CD14-positive monocyte (primary cell): ENCODE data around the gene RNF220. TPM values are rescaled to one million over a fixed set of nuclear protein-coding genes. Genes with fewer than 3 reads are reported as not detected.

ENCODE experiments used
- DNase-seq, 3 donors: peaks; one replicate each; pipeline ENCODE4 v3.0.0-alpha.2; 2011 to 2022
- H2AFZ ChIP-seq: 2 replicates; pipeline ENCODE4 v1.6.0; 2012; ENCODE audit warnings: mild to moderate bottlenecking, low read depth, low read length, inconsistent platforms; ENCODE audit not compliant: insufficient read depth, poor library complexity, severe bottlenecking
- H3K27ac ChIP-seq, 2 donors: 1 replicate in 1 of 2; 2 replicates in 1 of 2; pipeline ENCODE4 v1.5.1; 2012 to 2013; ENCODE audit warnings: low read length in 2 of 2, control low read depth in 1 of 2, inconsistent platforms in 1 of 2, low read depth in 1 of 2, mild to moderate bottlenecking in 1 of 2
- H3K27me3 ChIP-seq, 2 donors: one replicate each; pipeline versions ENCODE4 v1.6.0 to v1.6.1; 2011 to 2013; ENCODE audit warnings: low read length in 2 of 2; ENCODE audit not compliant: control insufficient read depth in 2 of 2, insufficient read depth in 2 of 2
- H3K36me3 ChIP-seq, 2 donors: replicated peaks in 1 of 2; 1 replicate in 1 of 2; 2 replicates in 1 of 2; pipeline versions ENCODE4 v1.5.1 to v1.6.1; 2012 to 2013; ENCODE audit warnings: low read length in 2 of 2, control low read depth in 1 of 2, inconsistent platforms in 1 of 2, mild to moderate bottlenecking in 1 of 2; ENCODE audit not compliant: insufficient read depth in 2 of 2, control insufficient read depth in 1 of 2
- H3K4me1 ChIP-seq, 2 donors: 1 replicate in 1 of 2; 2 replicates in 1 of 2; pipeline versions ENCODE4 v1.5.1 to v1.6.1; 2012 to 2013; ENCODE audit warnings: low read length in 2 of 2, control low read depth in 1 of 2, inconsistent platforms in 1 of 2, mild to moderate bottlenecking in 1 of 2, moderate library complexity in 1 of 2; ENCODE audit not compliant: insufficient read depth in 2 of 2, control insufficient read depth in 1 of 2
- H3K4me2 ChIP-seq: replicated peaks from 2 replicates; pipeline ENCODE3; 2012; ENCODE audit warnings: low read length, moderate library complexity, mild to moderate bottlenecking; ENCODE audit not compliant: poor library complexity, severe bottlenecking; ENCODE audit errors: extremely low read depth
- H3K4me3 ChIP-seq, 3 experiments: fragments of 200-600 bp in 1 of 3; sonication (generic) in 1 of 3; replicated peaks in 1 of 3; 1 replicate in 2 of 3; 2 replicates in 1 of 3; pipeline ENCODE4 v1.5.1; 2011 to 2013; ENCODE audit warnings: low read length in 3 of 3, mild to moderate bottlenecking in 3 of 3, control low read depth in 2 of 3, low read depth in 2 of 3, inconsistent platforms in 1 of 3, moderate library complexity in 1 of 3
- H3K79me2 ChIP-seq: 2 replicates; pipeline ENCODE4 v1.6.0; 2012; ENCODE audit warnings: mild to moderate bottlenecking, control low read depth, inconsistent platforms, low read length, moderate library complexity; ENCODE audit not compliant: insufficient read depth
- H3K9ac ChIP-seq: 2 replicates; pipeline ENCODE4 v1.6.0; 2017; ENCODE audit warnings: low read length, mild to moderate bottlenecking; ENCODE audit not compliant: insufficient read depth, poor library complexity, severe bottlenecking
- H3K9me3 ChIP-seq, 2 donors: replicated peaks in 1 of 2; 1 replicate in 1 of 2; 2 replicates in 1 of 2; pipeline versions ENCODE4 v1.5.1 to v1.6.1; 2012 to 2013; ENCODE audit warnings: low read length in 2 of 2, control low read depth in 1 of 2; ENCODE audit not compliant: control insufficient read depth in 1 of 2, insufficient read depth in 1 of 2
- H4K20me1 ChIP-seq: 2 replicates; pipeline ENCODE4 v1.6.0; 2012; ENCODE audit warnings: mild to moderate bottlenecking, low read length, control low read depth, moderate library complexity; ENCODE audit not compliant: insufficient read depth
- H3K27ac Mint-ChIP-seq, 7 donors: one replicate each; pipeline ENCODE4 v1.8.0; 2020; ENCODE audit warnings: mild to moderate bottlenecking in 7 of 7, mixed read lengths in 7 of 7, moderate library complexity in 6 of 7, inconsistent platforms in 2 of 7
- H3K27me3 Mint-ChIP-seq, 3 donors: one replicate each; pipeline ENCODE4 v1.8.0; 2021 to 2022; ENCODE audit warnings: low read depth in 3 of 3, mild to moderate bottlenecking in 3 of 3, mixed read lengths in 3 of 3, moderate library complexity in 3 of 3, inconsistent platforms in 1 of 3
- H3K36me3 Mint-ChIP-seq, 2 donors: one replicate each; pipeline ENCODE4 v1.8.0; 2020; ENCODE audit warnings: mixed read lengths in 2 of 2, inconsistent platforms in 1 of 2, mild to moderate bottlenecking in 1 of 2
- H3K4me1 Mint-ChIP-seq: one replicate; pipeline ENCODE4 v1.8.0; 2020; ENCODE audit warnings: mild to moderate bottlenecking, mixed read lengths
- H3K4me3 Mint-ChIP-seq, 2 donors: one replicate each; pipeline ENCODE4 v1.8.0; 2020; ENCODE audit warnings: mild to moderate bottlenecking in 2 of 2, mixed read lengths in 2 of 2, moderate library complexity in 1 of 2
- H3K9me3 Mint-ChIP-seq, 7 donors: one replicate each; pipeline ENCODE4 v1.8.0; 2020 to 2022; ENCODE audit warnings: mixed read lengths in 7 of 7, mild to moderate bottlenecking in 6 of 7, moderate library complexity in 6 of 7, inconsistent platforms in 2 of 7
- CTCF ChIP-seq: fragments of 200-600 bp; IDR thresholded peaks from one replicate; pipeline ENCODE4 v1.8.0; 2022; ENCODE audit warnings: antibody characterized with exemption, mild to moderate bottlenecking
- WGBS: methylation state at CpG from one replicate; pipeline ENCODE4 v1.1.5; 2013; ENCODE audit warnings: missing lambda C conversion rate; ENCODE audit not compliant: insufficient coverage; 5-methylcytosine and 5-hydroxymethylcytosine counted together
- intact Hi-C, 2 donors: fragments of 100-400 bp; cut with micrococcal nuclease; formaldehyde crosslinking; loops; one replicate each; pipeline versions ENCODE4 v1.15.0 to v1.15.1; 2023
- polyA plus RNA-seq, 3 donors: library from polyadenylated mRNA; depleted of rRNA in 1 of 3; unstranded in 2 of 3; stranded (reverse) in 1 of 3; fragments of 300-500 nt in 2 of 3; fragments of >200 nt in 1 of 3; fragmentation: Illumina TruSeq in 2 of 3; gene quantifications; 1 replicate in 2 of 3; 2 replicates in 1 of 3; pipeline ENCODE4 v1.2.3, GENCODE V29; 2012 to 2021

The RNF220 gene
- polyA plus RNA-seq, 3 donors = 39.4 to 133 (median 49.4) TPM

- intact Hi-C loops = loop anchor here in 1 of 2 donors (5.0 kb wide), 1 partner anchor 48 kb away; no protein-coding TSS in a partner anchor
- Histone ChIP-seq H3K4me2 (no peak overlapping the region), H3K4me1 (peaks cover under 1% of the 10 kb centered on the region in 2 donors), H3K79me2 (no peaks in the 10 kb centered on the region), H3K36me3 (peaks cover 0 to 5% of the 10 kb centered on the region in 2 donors), H3K9me3 (no peaks in the 10 kb centered on the region), H3K27ac (no peak overlapping the region), H3K4me3 (no peak overlapping the region), H3K9ac (no peak overlapping the region), H2AFZ (no peak overlapping the region), H3K27me3 (no peaks in the 10 kb centered on the region), H4K20me1 (no peaks in the 10 kb centered on the region)
- DNase-seq = no peak
- Mint-ChIP-seq H3K27me3 (peaks cover 0 to 2% (median 2%) of the 10 kb centered on the region in 3 donors), H3K4me1 (peaks cover 7% of the 10 kb centered on the region), H3K9me3 (no peaks in the 10 kb centered on the region), H3K36me3 (peaks cover 22 to 30% of the 10 kb centered on the region in 2 donors), H3K27ac (no peak overlapping the region), H3K4me3 (no peak overlapping the region)
- no peak for TF ChIP-seq CTCF
- 100% methylated on average over 1 of the region's 4 CpGs for WGBS
These were observed 254.5 kb downstream of the RNF220 start for GRCh38 chr1:44659566-44659965.

DNA sequence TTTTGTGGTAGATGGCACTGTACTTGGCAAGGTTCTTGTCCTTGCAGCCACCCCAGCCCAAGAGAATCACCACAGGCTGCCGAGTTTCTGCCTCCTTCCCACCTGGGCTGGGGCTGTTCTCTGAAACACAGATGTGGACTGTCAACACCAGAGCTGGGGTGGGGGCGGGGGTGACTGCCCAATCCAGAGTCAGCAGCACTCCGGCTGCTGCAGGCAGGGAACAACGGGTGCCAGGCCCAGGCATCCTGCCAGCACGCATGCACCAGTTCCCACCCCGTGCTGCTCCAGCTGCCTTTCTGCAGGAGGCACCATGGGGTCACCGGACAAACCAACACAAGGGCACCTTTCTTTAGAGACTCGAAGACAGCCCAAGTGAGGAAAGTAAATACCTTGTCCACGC is 255.1 kb downstream of the RNF220 start:
- Mint-ChIP-seq H3K36me3 (peaks cover 20 to 26% of the 10 kb centered on the region in 2 donors), H3K4me1 (peaks cover 14% of the 10 kb centered on the region), H3K27me3 (peaks cover 0 to 2% (median 2%) of the 10 kb centered on the region in 3 donors), H3K9me3 (no peaks in the 10 kb centered on the region), H3K4me3 (no peak overlapping the region), H3K27ac (no peak overlapping the region)
- no peak for DNase-seq
- Histone ChIP-seq H3K9me3 (no peaks in the 10 kb centered on the region), H3K27me3 (no peaks in the 10 kb centered on the region), H3K4me2 (no peak overlapping the region), H3K4me1 (peaks cover 4 to 7% of the 10 kb centered on the region in 2 donors), H2AFZ (no peak overlapping the region), H3K27ac (no peak overlapping the region), H3K36me3 (no peaks in the 10 kb centered on the region), H3K9ac (no peak overlapping the region), H3K4me3 (no peak overlapping the region), H3K79me2 (no peaks in the 10 kb centered on the region), H4K20me1 (no peaks in the 10 kb centered on the region)
- TF ChIP-seq CTCF = no peak
- 88% methylated on average over 8 of the region's 9 CpGs for WGBS
- intact Hi-C loops = no loop called here
